ENCODE measurements around the gene ANKRD22.

- no peak for TF ChIP-seq CTCF (conservative IDR thresholded peaks at IDR 0.05; ENCODE audit: low read depth, low read length)
- TF ChIP-seq EZH2 (IDR thresholded peaks at IDR 0.05; ENCODE audit: borderline replicate concordance, low read depth, low read length, poor library complexity, severe bottlenecking) = no peak
Observed at GRCh38 chr10:88888810-88889445, 37.3 kb upstream of the ANKRD22 start.

Measured in A673 (cell line).